PFSK-1 (cell line): ENCODE measurements around the gene ERC2.

ENCODE experiments used
- FOXP2 ChIP-seq: optimal IDR thresholded peaks from 2 replicates; pipeline ENCODE3; 2011; ENCODE audit warnings: borderline replicate concordance, control low read depth, inconsistent platforms; ENCODE audit not compliant: insufficient read depth; ENCODE audit errors: extremely low read length, extremely low read depth
- POLR2AphosphoS5 ChIP-seq: IDR thresholded peaks from 2 replicates; pipeline ENCODE4 v1.6.1; 2012; ENCODE audit warnings: low read depth, mild to moderate bottlenecking, control low read depth, low read length, moderate library complexity
- SIN3A ChIP-seq: IDR thresholded peaks from 2 replicates; pipeline ENCODE4 v1.6.1; 2012; ENCODE audit warnings: mild to moderate bottlenecking, low read length, moderate library complexity, borderline replicate concordance; ENCODE audit not compliant: insufficient read depth
- TAF1 ChIP-seq: IDR thresholded peaks from 2 replicates; pipeline ENCODE4 v1.6.1; 2012; ENCODE audit warnings: low read length, control low read depth, borderline replicate concordance; ENCODE audit not compliant: insufficient read depth
- TF ChIP-seq, protein P1 (sequence below), 2 experiments: IDR thresholded peaks; 2 replicates each; pipeline versions ENCODE4 v1.6.1 to v1.8.0; 2011 to 2012; ENCODE audit warnings: low read depth in 2 of 2, low read length in 2 of 2, control low read depth in 1 of 2, inconsistent platforms in 1 of 2, mild to moderate bottlenecking in 1 of 2, moderate library complexity in 1 of 2; ENCODE audit not compliant: insufficient read depth in 1 of 2

The ERC2 gene

DNA sequence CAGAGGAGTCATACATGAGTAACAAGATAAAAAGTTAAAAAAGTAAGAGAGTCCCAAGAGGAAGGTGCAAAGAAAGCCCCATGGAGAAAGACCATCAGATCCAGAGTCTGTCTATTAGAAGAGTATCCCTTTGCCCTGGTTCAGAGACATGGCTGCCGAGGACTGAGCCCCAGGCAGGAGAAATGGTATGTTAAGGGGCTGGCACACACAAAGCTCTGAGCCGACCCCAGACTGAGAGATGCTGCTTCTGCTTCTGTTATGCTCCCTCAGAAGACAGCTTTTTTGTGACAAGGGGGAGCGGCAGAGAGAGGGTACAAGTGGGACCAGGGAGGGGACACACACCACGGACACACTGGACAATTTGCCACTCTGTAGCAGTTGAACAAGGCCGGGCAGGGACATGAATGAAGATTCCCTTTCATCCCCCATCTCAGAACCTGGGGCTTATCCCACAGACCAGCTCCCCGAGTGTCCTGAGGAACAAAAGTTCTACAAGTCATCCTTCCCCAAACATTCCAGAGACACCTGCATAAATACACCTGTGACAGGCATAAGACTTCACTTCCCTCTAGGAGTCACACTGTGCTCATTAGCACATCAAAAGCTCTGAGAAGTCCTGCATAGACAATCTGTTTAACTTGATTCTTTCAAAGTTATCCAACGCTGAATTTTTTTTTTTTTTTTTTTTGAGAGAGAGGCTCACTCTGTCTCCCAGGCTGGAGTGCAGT is 819.5 kb downstream of the ERC2 start:
- TF ChIP-seq, protein P1, sequence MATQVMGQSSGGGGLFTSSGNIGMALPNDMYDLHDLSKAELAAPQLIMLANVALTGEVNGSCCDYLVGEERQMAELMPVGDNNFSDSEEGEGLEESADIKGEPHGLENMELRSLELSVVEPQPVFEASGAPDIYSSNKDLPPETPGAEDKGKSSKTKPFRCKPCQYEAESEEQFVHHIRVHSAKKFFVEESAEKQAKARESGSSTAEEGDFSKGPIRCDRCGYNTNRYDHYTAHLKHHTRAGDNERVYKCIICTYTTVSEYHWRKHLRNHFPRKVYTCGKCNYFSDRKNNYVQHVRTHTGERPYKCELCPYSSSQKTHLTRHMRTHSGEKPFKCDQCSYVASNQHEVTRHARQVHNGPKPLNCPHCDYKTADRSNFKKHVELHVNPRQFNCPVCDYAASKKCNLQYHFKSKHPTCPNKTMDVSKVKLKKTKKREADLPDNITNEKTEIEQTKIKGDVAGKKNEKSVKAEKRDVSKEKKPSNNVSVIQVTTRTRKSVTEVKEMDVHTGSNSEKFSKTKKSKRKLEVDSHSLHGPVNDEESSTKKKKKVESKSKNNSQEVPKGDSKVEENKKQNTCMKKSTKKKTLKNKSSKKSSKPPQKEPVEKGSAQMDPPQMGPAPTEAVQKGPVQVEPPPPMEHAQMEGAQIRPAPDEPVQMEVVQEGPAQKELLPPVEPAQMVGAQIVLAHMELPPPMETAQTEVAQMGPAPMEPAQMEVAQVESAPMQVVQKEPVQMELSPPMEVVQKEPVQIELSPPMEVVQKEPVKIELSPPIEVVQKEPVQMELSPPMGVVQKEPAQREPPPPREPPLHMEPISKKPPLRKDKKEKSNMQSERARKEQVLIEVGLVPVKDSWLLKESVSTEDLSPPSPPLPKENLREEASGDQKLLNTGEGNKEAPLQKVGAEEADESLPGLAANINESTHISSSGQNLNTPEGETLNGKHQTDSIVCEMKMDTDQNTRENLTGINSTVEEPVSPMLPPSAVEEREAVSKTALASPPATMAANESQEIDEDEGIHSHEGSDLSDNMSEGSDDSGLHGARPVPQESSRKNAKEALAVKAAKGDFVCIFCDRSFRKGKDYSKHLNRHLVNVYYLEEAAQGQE (IDR thresholded peaks at IDR 0.05; ENCODE audit: insufficient read depth in 1 of 2, low read depth in 2 of 2, low read length in 2 of 2): no peak
- TF ChIP-seq POLR2AphosphoS5 (no peak), TAF1 (no peak), SIN3A (no peak), FOXP2 (no peak)

GRCh38 chr3:55647670-55648069 is 820.6 kb downstream of the ERC2 start:
- TF ChIP-seq TAF1: no peak
- TF ChIP-seq SIN3A: no peak
- TF ChIP-seq FOXP2: no peak
- TF ChIP-seq, protein P1 (IDR thresholded peaks at IDR 0.05; ENCODE audit: insufficient read depth in 1 of 2, low read depth in 2 of 2, low read length in 2 of 2): no peak
- TF ChIP-seq POLR2AphosphoS5: no peak

- TF ChIP-seq, protein P1 (IDR thresholded peaks at IDR 0.05; ENCODE audit: insufficient read depth in 1 of 2, low read depth in 2 of 2, low read length in 2 of 2): no peak
- TF ChIP-seq POLR2AphosphoS5 (no peak), SIN3A (no peak), FOXP2 (no peak), TAF1 (no peak)
These were observed 821.2 kb downstream of the ERC2 start for GRCh38 chr3:55647063-55647462.

GRCh38 chr3:55646121-55646520 is 822.1 kb downstream of the ERC2 start:
- TF ChIP-seq, protein P1 (IDR thresholded peaks at IDR 0.05; ENCODE audit: insufficient read depth in 1 of 2, low read depth in 2 of 2, low read length in 2 of 2): no peak
- no peak for TF ChIP-seq FOXP2
- TF ChIP-seq SIN3A: no peak
- TF ChIP-seq TAF1: no peak
- no peak for TF ChIP-seq POLR2AphosphoS5

DNA sequence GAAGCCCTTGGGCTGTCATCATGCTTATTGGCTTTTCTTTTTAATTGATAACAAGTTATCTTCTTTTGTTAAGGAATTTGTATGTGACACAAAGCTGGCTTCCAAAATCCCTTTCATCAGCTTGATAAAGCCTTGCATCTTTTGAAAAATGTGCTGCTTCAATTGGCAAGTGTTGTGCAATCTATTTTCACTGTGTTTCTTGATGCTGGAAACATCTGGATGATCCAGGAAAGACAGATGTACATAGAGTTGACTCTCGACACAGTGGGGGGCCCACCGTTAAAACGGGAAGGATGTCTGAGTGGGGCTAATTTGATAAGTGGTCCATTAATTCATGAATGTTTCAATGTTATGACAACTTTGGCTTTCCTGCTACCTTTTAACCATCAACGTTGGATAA is 822.8 kb downstream of the ERC2 start:
- TF ChIP-seq TAF1 (no peak), POLR2AphosphoS5 (no peak), SIN3A (no peak), FOXP2 (no peak)
- TF ChIP-seq, protein P1 (IDR thresholded peaks at IDR 0.05; ENCODE audit: insufficient read depth in 1 of 2, low read depth in 2 of 2, low read length in 2 of 2): no peak
